Natural killer cell (primary cell): ENCODE results near the gene TMTC2. TPM values are rescaled to one million over a fixed set of nuclear protein-coding genes. Genes with fewer than 3 reads are reported as not detected.

Experiments
- ATAC-seq, 3 donors: fragments of 150-1000 bp in 2 of 3; fragments of 200-7000 bp in 1 of 3; cut with Tn5 transposase; 1 replicate in 1 of 3; 2 replicates in 2 of 3; pipeline ENCODE4 v1.10.0; 2021; ENCODE audit warnings: mild to moderate bottlenecking in 2 of 3, moderate library complexity in 2 of 3
- DNase-seq, 2 donors: peaks; one replicate each; pipeline versions ENCODE4 v3.0.0 to v3.0.0-alpha.2; 2013 to 2021; ENCODE audit warnings: mixed read lengths in 1 of 2
- H3K27ac ChIP-seq: one replicate; pipeline ENCODE4 v1.5.1; 2013; ENCODE audit warnings: mild to moderate bottlenecking, low read length
- H3K27me3 ChIP-seq: one replicate; pipeline ENCODE4 v1.6.1; 2013; ENCODE audit warnings: low read length; ENCODE audit not compliant: control insufficient read depth, insufficient read depth
- H3K36me3 ChIP-seq: one replicate; pipeline ENCODE4 v1.6.1; 2013; ENCODE audit warnings: low read length; ENCODE audit not compliant: control insufficient read depth, insufficient read depth
- H3K4me1 ChIP-seq: one replicate; pipeline ENCODE4 v1.6.1; 2013; ENCODE audit warnings: low read length; ENCODE audit not compliant: control insufficient read depth, insufficient read depth
- H3K4me3 ChIP-seq: one replicate; pipeline ENCODE4 v1.5.1; 2013; ENCODE audit warnings: low read length
- H3K9me3 ChIP-seq: one replicate; pipeline ENCODE4 v1.6.1; 2013; ENCODE audit warnings: low read length; ENCODE audit not compliant: control insufficient read depth, insufficient read depth
- H3K27ac Mint-ChIP-seq, 2 donors: one replicate each; pipeline ENCODE4 v1.8.0; 2022; ENCODE audit warnings: mild to moderate bottlenecking in 2 of 2, mixed read lengths in 2 of 2, moderate library complexity in 1 of 2
- H3K27me3 Mint-ChIP-seq, 2 donors: one replicate each; pipeline ENCODE4 v1.8.0; 2022; ENCODE audit warnings: low read depth in 2 of 2, mixed read lengths in 2 of 2
- H3K36me3 Mint-ChIP-seq: one replicate; pipeline ENCODE4 v1.8.0; 2022; ENCODE audit warnings: mixed read lengths
- H3K4me1 Mint-ChIP-seq, 2 donors: one replicate each; pipeline ENCODE4 v1.8.0; 2022; ENCODE audit warnings: mixed read lengths in 2 of 2
- H3K4me3 Mint-ChIP-seq: one replicate; pipeline ENCODE4 v1.8.0; 2022; ENCODE audit warnings: mild to moderate bottlenecking, moderate library complexity, mixed read lengths
- H3K9me3 Mint-ChIP-seq, 2 donors: one replicate each; pipeline ENCODE4 v1.8.0; 2022; ENCODE audit warnings: mixed read lengths in 2 of 2
- WGBS: methylation state at CpG from one replicate; pipeline ENCODE4 v1.1.7; 2013; ENCODE audit warnings: missing lambda C conversion rate; ENCODE audit not compliant: insufficient coverage; 5-methylcytosine and 5-hydroxymethylcytosine counted together
- intact Hi-C: fragments of 100-400 bp; cut with micrococcal nuclease; formaldehyde crosslinking; loops from one replicate; pipeline ENCODE4 v1.14.2; 2022
- total RNA-seq, 4 donors: library from RNA; stranded (reverse); fragments of 120-200 nt in 1 of 4; gene quantifications; one replicate each; pipeline versions ENCODE4 v1.2.3 to v1.2.4, GENCODE V29; 2013 to 2022
- TF ChIP-seq, protein P1 (sequence below): fragments of 200-600 bp; IDR thresholded peaks from one replicate; pipeline ENCODE4 v1.8.0; 2022; ENCODE audit warnings: antibody characterized with exemption

TMTC2 gene
- total RNA-seq, 3 donors from 2014 or later (not counting 1 experiment from before 2014, with no cell fraction given) = 1.4 to 2.3 (median 1.6) TPM

DNA sequence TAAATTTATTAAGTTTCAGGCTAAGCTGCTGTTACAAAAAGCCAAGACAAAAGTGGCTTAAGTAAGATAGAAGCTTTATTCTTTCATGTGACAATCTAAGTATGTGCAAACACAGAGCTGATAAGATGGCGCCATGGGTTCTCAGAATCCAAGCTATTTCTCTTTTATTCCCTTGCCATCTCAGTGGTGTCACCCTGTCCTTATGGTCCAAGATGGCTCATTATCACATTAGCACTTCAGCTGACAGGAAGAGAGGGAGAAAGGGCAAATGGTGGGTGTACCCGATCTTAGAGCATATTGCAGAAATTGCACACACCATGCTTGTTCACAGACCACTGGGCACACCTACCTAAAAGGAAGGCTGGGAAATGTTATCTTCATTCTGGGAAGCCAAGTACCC lies 211.7 kb downstream of the TMTC2 start:
- DNase-seq (no peak), ATAC-seq (no peak)
- Histone ChIP-seq H3K9me3 (no peaks in the 10 kb centered on the region), H3K36me3 (no peaks in the 10 kb centered on the region), H3K27me3 (no peaks in the 10 kb centered on the region), H3K27ac (no peak overlapping the region), H3K4me3 (no peak overlapping the region), H3K4me1 (no peaks in the 10 kb centered on the region)
- intact Hi-C loops = no loop called here
- no peak overlapping the region for H3K4me3 Mint-ChIP-seq
- peaks cover 7 to 9% of the 10 kb centered on the region in 2 donors for H3K9me3 Mint-ChIP-seq
- TF ChIP-seq, protein P1, sequence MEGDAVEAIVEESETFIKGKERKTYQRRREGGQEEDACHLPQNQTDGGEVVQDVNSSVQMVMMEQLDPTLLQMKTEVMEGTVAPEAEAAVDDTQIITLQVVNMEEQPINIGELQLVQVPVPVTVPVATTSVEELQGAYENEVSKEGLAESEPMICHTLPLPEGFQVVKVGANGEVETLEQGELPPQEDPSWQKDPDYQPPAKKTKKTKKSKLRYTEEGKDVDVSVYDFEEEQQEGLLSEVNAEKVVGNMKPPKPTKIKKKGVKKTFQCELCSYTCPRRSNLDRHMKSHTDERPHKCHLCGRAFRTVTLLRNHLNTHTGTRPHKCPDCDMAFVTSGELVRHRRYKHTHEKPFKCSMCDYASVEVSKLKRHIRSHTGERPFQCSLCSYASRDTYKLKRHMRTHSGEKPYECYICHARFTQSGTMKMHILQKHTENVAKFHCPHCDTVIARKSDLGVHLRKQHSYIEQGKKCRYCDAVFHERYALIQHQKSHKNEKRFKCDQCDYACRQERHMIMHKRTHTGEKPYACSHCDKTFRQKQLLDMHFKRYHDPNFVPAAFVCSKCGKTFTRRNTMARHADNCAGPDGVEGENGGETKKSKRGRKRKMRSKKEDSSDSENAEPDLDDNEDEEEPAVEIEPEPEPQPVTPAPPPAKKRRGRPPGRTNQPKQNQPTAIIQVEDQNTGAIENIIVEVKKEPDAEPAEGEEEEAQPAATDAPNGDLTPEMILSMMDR = no peak
- no peaks in the 10 kb centered on the region for H3K36me3 Mint-ChIP-seq
- H3K4me1 Mint-ChIP-seq = no peaks in the 10 kb centered on the region
- no peak overlapping the region for H3K27ac Mint-ChIP-seq
- WGBS = 79% methylated on average over 2 of the region's 2 CpGs
- no peaks in the 10 kb centered on the region for H3K27me3 Mint-ChIP-seq

DNA sequence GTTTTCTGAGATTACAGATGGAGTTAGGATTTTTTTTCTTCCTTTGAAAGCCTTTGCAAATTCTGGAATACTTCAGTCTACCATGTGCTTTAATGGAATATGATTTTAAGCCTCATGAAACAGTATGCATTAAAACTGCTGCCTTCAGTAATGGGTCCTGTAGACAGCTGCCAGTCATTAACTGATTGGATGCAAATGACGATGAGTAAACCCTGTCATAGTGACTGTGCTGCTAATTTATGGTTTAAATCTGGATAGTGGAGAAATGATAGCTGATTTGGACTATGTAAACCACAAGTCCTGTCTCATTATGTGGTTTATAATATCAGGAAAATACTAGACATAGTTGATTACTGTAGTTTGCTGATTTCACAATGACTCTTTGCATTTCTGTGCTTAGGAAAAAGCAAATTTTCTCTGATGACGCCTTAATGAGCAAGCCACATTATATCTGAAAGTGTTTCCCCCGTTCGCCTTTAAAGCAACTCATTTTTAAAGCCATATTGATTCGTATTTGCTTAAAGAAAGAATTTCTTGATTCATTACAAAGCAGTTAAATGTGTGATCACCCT lies 217.6 kb downstream of the TMTC2 start:
- Mint-ChIP-seq H3K4me1 (no peaks in the 10 kb centered on the region), H3K27me3 (no peaks in the 10 kb centered on the region), H3K4me3 (no peak overlapping the region), H3K9me3 (peaks cover 0 to 3% of the 10 kb centered on the region in 2 donors), H3K36me3 (no peaks in the 10 kb centered on the region), H3K27ac (no peak overlapping the region)
- no peaks in the 10 kb centered on the region for H3K27me3 ChIP-seq
- no peaks in the 10 kb centered on the region for H3K36me3 ChIP-seq
- no peak overlapping the region for H3K4me3 ChIP-seq
- 80% methylated on average over 5 of the region's 5 CpGs for WGBS
- no peak for DNase-seq
- H3K9me3 ChIP-seq = no peaks in the 10 kb centered on the region
- no peaks in the 10 kb centered on the region for H3K4me1 ChIP-seq
- no peak for ATAC-seq
- TF ChIP-seq, protein P1 = no peak
- H3K27ac ChIP-seq = no peak overlapping the region
- intact Hi-C loops = no loop called here

DNA sequence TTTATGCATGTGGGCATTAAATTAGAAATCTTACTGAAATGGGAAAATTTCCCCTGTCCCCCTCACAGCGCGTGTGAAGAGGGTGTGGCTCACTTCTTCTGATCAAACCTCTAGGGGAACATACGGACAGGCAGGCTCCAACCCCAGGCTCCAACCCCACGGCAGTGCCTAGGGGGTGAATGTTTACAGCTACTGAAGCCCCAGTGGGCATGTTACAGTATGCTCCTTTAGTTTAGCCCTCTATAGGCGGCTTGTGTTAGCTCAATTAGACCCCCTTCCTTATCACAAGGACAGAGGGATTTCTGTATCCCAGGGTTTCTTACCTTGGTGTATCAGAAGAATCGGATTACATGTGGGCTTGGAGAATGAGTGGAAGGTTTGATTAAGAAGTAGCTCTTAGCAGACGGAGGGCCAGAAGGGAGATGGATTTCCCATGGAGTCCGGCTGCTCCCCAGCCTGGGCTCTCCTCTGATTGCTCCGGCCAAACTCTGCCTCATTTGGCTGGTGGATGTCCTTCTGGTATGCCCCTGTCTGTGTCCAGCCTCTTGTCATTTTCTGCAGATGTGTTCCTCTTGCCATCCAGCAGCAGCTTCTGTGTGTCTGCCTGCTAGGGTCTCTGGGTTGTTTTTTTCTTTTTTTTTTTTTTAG lies 223.7 kb downstream of the TMTC2 start:
- H3K9me3 ChIP-seq = no peaks in the 10 kb centered on the region
- no peaks in the 10 kb centered on the region for H3K4me1 ChIP-seq
- intact Hi-C loops = no loop called here
- no peak overlapping the region for H3K4me3 ChIP-seq
- no peak overlapping the region for H3K27ac Mint-ChIP-seq
- no peaks in the 10 kb centered on the region for H3K36me3 Mint-ChIP-seq
- ATAC-seq (no peak), DNase-seq (no peak)
- H3K27me3 Mint-ChIP-seq = no peaks in the 10 kb centered on the region
- H3K27ac ChIP-seq = no peak overlapping the region
- no peaks in the 10 kb centered on the region for H3K27me3 ChIP-seq
- no peaks in the 10 kb centered on the region for H3K4me1 Mint-ChIP-seq
- 93% methylated on average over 8 of the region's 9 CpGs for WGBS
- no peak overlapping the region for H3K4me3 Mint-ChIP-seq
- TF ChIP-seq, protein P1 = no peak
- no peaks in the 10 kb centered on the region for H3K36me3 ChIP-seq
- peaks cover 0 to 2% of the 10 kb centered on the region in 2 donors for H3K9me3 Mint-ChIP-seq

DNA sequence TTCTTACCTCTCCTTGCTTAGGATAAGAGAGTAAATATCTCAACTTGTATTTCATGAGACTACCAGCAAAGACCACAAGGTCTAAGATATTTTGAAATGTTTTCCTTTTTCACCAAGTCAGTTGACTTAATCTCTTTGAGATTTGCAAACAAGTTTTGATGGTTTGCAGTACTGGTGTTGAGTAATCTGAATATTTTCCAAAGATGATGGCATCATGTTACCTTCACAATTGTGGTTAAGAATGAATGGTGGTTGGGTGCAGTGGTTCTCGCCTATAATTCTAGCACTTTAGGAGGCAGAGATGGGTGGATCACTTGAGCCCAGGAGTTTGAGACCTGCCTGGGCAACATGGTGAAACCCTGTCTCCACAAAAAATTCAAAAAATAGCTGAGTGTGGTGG lies 225.7 kb downstream of the TMTC2 start:
- no peak overlapping the region for H3K4me3 ChIP-seq
- Mint-ChIP-seq H3K36me3 (no peaks in the 10 kb centered on the region), H3K27me3 (no peaks in the 10 kb centered on the region), H3K4me1 (no peaks in the 10 kb centered on the region), H3K9me3 (peaks cover 0 to 2% of the 10 kb centered on the region in 2 donors), H3K27ac (no peak overlapping the region), H3K4me3 (no peak overlapping the region)
- intact Hi-C loops = no loop called here
- H3K4me1 ChIP-seq = no peaks in the 10 kb centered on the region
- no peaks in the 10 kb centered on the region for H3K9me3 ChIP-seq
- no peaks in the 10 kb centered on the region for H3K36me3 ChIP-seq
- WGBS = 86% methylated on average over 1 of the region's 1 CpG
- H3K27me3 ChIP-seq = no peaks in the 10 kb centered on the region
- no peak for ATAC-seq
- TF ChIP-seq, protein P1 = no peak
- DNase-seq = no peak
- no peak overlapping the region for H3K27ac ChIP-seq
